Ovary (tissue), 9 donors: Measurements from ENCODE around the gene APOA4. TPM values are rescaled to one million over a fixed set of nuclear protein-coding genes. Genes with fewer than 3 reads are reported as not detected.

ENCODE experiments used
- DNase-seq, 5 donors: peaks; one replicate each; pipeline ENCODE4 v3.0.0-alpha.2; 2019 to 2020
- H3K27ac ChIP-seq, 2 donors: fragments of 200-600 bp; one replicate each; pipeline versions ENCODE4 v1.5.1 to v1.8.0; 2019 to 2022
- H3K27me3 ChIP-seq: fragments of 200-600 bp; one replicate; pipeline ENCODE4 v1.8.0; 2022
- H3K36me3 ChIP-seq: fragments of 200-600 bp; sonication (generic); one replicate; pipeline ENCODE4 v1.5.1; 2019
- H3K4me1 ChIP-seq: one replicate; pipeline ENCODE4 v1.8.1; 2013; ENCODE audit warnings: mild to moderate bottlenecking, moderate library complexity; ENCODE audit not compliant: insufficient read depth
- H3K4me3 ChIP-seq: fragments of 200-600 bp; sonication (generic); one replicate; pipeline ENCODE4 v1.5.1; 2017
- H3K9me3 ChIP-seq, 2 donors: fragments of 200-600 bp in 1 of 2; sonication (generic) in 1 of 2; one replicate each; pipeline versions ENCODE4 v1.5.1 to v1.8.1; 2013 to 2019; ENCODE audit warnings: mild to moderate bottlenecking in 1 of 2, moderate library complexity in 1 of 2
- EP300 ChIP-seq: sonication (generic); formaldehyde crosslinking; IDR thresholded peaks from one replicate; pipeline ENCODE4 v1.6.1; 2017; ENCODE audit warnings: antibody characterized with exemption
- POLR2A ChIP-seq: fragments of 450-650 bp; IDR thresholded peaks from one replicate; pipeline ENCODE4 v1.6.1; 2017; ENCODE audit warnings: antibody characterized with exemption, mild to moderate bottlenecking, moderate library complexity
- WGBS, 3 donors: extraction: QIAGEN DNeasy Blood & Tissue Kit in 1 of 3; methylation state at CpG; one replicate each; pipeline versions ENCODE4 v1.1.5 to v1.1.7; 2013 to 2017; 5-methylcytosine and 5-hydroxymethylcytosine counted together
- intact Hi-C, 4 donors: fragments of 100-400 bp; cut with DNase I; formaldehyde crosslinking; loops; one replicate each; pipeline versions ENCODE4 v1.11.0 to v1.15.1; 2022 to 2023
- polyA plus RNA-seq, 2 donors: library from polyadenylated mRNA; stranded (reverse); fragments of 200-250 nt in 1 of 2; fragments of 350-450 nt in 1 of 2; fragmentation: Illumina TruSeq in 1 of 2; extraction: RNeasy Lipid Tissue Mini Kit (QIAGEN cat#74804) in 1 of 2; gene quantifications; one replicate each; pipeline ENCODE4 v1.2.3, GENCODE V29; 2013 to 2014
- total RNA-seq, 7 donors: library from RNA; depleted of rRNA in 2 of 7; stranded (reverse); fragments of >200 nt in 2 of 7; fragmentation: NEBNext Ultra II Directional in 3 of 7; extraction: Animal tissue kit (Norgen Biotek cat#: 25700) in 3 of 7; gene quantifications; one replicate each; pipeline versions ENCODE4 v1.1.0 to v1.2.4, GENCODE V29; 2016 to 2023
- TF ChIP-seq, protein P1 (sequence below), 3 donors: fragments of 450-650 bp in 2 of 3; fragments of 200-600 bp in 1 of 3; IDR thresholded peaks; one replicate each; pipeline versions ENCODE4 v1.5.1 to v1.8.0; 2016 to 2022; ENCODE audit warnings: antibody characterized with exemption in 3 of 3, mild to moderate bottlenecking in 1 of 3
- donor health status: DM: no; HTN: no; CAD: no; lungs with moderate emphysema.
- donor health status: DM: no; HTN: no; CAD: no.
- donor health status: Bipolar disorder and iron deficiency.
- donor health status: DM: yes; HTN: yes; CAD: no.
- donor health status: DM: no; HTN: no; CAD: no.
- donor health status: DM: yes; HTN: yes; CAD: no.

APOA4 gene
- total and polyA plus RNA-seq, 9 donors: 0.19 to 41.7 TPM; not detected in 7

DNA sequence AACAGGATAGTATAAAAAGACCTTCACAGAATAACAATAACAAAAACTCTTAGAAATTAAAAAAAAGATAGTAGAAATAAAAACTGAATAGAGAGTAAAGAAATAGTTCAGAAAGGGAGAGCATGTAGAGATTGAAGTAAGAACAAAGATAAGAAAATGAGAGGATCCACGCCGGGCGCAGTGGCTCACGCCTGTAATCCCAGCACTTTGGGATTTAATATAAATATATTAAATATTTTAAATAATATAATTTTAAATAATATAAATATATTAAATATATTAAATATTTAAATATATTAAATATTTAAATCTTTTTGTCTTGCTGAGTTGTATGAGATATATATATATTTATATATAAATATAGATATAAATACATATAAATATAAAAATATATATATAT, 11.0 kb downstream of the APOA4 start:
- 77 to 94% (median 92%) methylated on average over 4 of the region's 4 CpGs for WGBS, 3 donors
- no peaks in the 10 kb centered on the region for H3K36me3 ChIP-seq
- H3K4me3 ChIP-seq: no peak overlapping the region
- no peak overlapping the region for H3K27ac ChIP-seq
- intact Hi-C loops: no loop called here
- no peak for DNase-seq
- TF ChIP-seq, protein P1, sequence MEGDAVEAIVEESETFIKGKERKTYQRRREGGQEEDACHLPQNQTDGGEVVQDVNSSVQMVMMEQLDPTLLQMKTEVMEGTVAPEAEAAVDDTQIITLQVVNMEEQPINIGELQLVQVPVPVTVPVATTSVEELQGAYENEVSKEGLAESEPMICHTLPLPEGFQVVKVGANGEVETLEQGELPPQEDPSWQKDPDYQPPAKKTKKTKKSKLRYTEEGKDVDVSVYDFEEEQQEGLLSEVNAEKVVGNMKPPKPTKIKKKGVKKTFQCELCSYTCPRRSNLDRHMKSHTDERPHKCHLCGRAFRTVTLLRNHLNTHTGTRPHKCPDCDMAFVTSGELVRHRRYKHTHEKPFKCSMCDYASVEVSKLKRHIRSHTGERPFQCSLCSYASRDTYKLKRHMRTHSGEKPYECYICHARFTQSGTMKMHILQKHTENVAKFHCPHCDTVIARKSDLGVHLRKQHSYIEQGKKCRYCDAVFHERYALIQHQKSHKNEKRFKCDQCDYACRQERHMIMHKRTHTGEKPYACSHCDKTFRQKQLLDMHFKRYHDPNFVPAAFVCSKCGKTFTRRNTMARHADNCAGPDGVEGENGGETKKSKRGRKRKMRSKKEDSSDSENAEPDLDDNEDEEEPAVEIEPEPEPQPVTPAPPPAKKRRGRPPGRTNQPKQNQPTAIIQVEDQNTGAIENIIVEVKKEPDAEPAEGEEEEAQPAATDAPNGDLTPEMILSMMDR (IDR thresholded peaks at IDR 0.05): no peak
- no peak for TF ChIP-seq POLR2A
- no peak for TF ChIP-seq EP300
- no peaks in the 10 kb centered on the region for H3K4me1 ChIP-seq
- H3K27me3 ChIP-seq: no peaks in the 10 kb centered on the region
- no peaks in the 10 kb centered on the region for H3K9me3 ChIP-seq

DNA sequence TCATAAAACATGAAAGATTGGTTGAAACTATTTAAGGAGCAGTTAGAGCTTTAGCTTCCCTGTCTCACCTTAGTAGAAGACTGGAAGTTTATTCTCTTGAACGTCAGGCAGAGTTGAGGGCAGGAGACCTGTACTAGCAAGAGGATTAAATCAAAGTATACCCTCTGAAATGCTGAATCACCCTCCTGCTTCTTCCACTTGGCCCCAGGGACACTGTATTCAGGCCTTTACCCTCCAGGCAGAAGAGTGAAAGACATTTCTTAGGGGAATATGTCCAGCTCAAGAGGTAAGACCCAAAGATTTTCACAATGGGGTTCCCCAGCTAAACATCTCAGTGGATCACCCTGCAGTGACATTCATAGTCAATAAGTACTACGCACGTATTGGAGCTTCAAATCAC, 11.9 kb downstream of the APOA4 start:
- intact Hi-C loops: no loop called here
- DNase-seq: no peak
- whole genome bisulfite sequencing, 3 donors: 77 to 80% (median 79%) methylated on average over 3 of the region's 3 CpGs
- no peaks in the 10 kb centered on the region for H3K36me3 ChIP-seq
- TF ChIP-seq EP300: no peak
- TF ChIP-seq POLR2A: no peak
- TF ChIP-seq, protein P1 (IDR thresholded peaks at IDR 0.05): no peak
- H3K9me3 ChIP-seq: no peaks in the 10 kb centered on the region
- H3K4me3 ChIP-seq: no peak overlapping the region
- H3K27me3 ChIP-seq: no peaks in the 10 kb centered on the region
- H3K4me1 ChIP-seq: no peaks in the 10 kb centered on the region
- no peak overlapping the region for H3K27ac ChIP-seq

DNA sequence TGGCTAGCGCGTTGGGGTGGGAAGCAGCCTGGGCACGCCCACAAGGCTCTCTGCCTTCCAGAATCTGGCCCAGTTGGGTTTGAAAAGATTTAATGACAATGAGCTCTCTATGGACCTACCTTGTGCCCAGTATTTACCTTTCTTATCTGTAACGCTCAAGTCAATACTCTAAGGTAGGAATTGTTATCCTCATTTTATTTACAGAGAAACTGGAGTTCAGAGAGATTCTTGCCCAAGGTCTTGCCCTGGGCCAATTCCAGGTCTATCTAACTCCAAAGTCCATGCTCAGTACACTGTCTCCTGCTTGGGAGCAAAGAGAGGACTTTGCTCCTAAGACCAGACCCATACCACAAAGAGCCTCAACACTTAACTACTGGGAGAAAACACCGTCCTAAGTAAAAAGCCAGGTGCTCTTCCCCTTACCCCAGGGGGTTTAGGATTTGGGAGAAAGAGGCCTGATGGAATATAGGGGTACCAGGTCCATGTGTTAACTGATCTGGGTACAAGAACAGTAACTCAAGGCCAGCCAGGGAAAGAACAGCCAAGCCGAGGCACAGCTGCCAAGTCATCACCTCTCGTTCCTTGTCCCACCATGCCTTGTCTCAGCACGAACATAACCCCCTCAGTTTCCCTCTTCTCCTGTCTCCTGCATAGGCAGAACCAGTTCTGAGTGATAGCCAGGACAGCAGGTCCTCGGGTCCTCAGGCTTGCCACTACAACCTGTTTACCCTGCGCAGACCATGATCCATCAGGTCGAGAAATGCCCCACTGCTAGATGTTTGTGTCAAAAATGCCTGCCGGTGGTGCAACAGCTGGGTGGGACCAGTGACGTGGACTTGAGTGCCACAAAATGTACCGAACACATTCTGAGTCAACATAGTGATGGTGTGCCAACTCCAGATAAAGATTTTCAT, 14.6 kb downstream of the APOA4 start:
- H3K4me3 ChIP-seq: no peak overlapping the region
- intact Hi-C loops: no loop called here
- H3K27ac ChIP-seq: no peak overlapping the region
- 77 to 79% (median 79%) methylated on average over 14 of the region's 14 CpGs for WGBS, 3 donors
- no peaks in the 10 kb centered on the region for H3K4me1 ChIP-seq
- no peaks in the 10 kb centered on the region for H3K27me3 ChIP-seq
- H3K9me3 ChIP-seq: no peaks in the 10 kb centered on the region
- H3K36me3 ChIP-seq: no peaks in the 10 kb centered on the region
- TF ChIP-seq EP300: no peak
- TF ChIP-seq, protein P1 (IDR thresholded peaks at IDR 0.05): no peak
- TF ChIP-seq POLR2A: no peak
- no peak for DNase-seq

DNA sequence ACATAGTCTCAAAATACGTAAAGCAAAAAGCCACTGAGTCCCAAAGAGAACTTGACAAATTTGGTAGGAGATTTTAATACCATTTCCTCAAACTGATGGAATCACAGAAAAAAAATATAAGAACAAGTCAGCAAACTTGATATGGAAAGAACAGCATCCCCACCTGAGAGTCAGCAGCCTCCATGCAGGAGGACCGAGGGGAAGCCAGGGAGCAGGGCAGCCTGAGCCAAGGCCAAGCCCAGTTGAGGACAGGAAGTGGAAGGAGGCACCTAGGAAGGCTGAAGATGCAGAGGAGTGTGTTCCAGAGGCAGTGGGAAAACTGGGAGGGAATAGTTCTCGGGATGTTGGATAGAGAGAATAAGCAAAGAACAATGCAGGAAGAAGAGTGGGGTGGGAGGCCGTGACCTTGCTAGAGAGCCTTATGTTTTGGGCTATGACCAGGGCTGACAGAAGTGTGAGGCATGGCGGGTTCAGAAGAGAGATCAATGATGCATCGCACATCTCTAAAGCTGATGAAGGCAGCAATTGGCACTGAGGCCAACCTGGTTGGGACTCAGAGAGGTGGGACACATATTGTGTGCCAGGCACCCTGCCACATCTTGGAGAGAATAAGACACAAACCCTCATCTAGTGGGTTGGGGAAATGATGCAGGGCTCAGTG, 15.4 kb downstream of the APOA4 start:
- Histone ChIP-seq H3K36me3 (no peaks in the 10 kb centered on the region), H3K4me3 (no peak overlapping the region), H3K9me3 (no peaks in the 10 kb centered on the region), H3K27me3 (no peaks in the 10 kb centered on the region), H3K27ac (no peak overlapping the region), H3K4me1 (no peaks in the 10 kb centered on the region)
- DNase-seq: no peak
- intact Hi-C loops: no loop called here
- TF ChIP-seq EP300: no peak
- TF ChIP-seq, protein P1 (IDR thresholded peaks at IDR 0.05): no peak
- TF ChIP-seq POLR2A: no peak
- WGBS, 3 donors: 90 to 91% (median 91%) methylated on average over 6 of the region's 6 CpGs
